HG03558 (cell line): ENCODE results near the gene TMEM207.

Source experiments
- ATAC-seq: cut with Tn5 transposase; IDR thresholded peaks from one replicate; pipeline ENCODE4 v1.9.1; 2021; ENCODE audit warnings: moderate number of reproducible peaks; ENCODE audit not compliant: unreplicated experiment; ENCODE audit errors: extremely low read depth

Gene TMEM207

DNA sequence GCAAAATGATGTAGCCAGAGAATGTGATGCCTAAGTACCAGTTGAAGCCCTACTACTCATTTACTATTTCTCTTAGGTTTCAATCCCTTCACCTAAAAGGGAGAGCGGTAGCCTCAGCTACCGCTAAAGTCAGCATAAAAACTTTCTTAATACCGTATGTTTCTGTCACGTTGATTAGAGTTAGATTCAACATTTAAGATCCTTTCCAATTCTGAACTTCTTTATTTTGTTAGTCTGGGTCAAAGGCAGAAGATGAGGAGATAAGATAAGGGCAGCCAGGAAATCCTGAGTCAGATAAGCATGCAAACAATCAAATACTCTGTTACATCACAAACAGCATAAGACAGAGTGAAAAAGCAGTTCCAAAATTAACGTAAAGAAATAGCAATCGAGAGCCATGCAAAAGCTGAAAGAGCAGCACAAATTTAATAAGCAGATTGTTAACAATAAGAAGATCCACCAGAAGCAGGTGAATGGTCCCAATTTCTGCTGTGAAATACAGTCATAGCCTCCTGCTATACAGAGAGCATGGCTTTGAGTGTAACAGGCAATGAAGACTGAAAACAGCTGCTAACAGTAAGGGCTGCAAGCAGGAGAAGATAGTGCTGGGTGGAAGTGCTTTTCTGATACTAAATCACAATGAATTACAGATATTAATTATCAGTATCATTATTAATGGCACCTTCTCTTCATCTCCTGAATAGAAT lies 3.0 kb downstream of the TMEM207 start:
- no peak for ATAC-seq

DNA sequence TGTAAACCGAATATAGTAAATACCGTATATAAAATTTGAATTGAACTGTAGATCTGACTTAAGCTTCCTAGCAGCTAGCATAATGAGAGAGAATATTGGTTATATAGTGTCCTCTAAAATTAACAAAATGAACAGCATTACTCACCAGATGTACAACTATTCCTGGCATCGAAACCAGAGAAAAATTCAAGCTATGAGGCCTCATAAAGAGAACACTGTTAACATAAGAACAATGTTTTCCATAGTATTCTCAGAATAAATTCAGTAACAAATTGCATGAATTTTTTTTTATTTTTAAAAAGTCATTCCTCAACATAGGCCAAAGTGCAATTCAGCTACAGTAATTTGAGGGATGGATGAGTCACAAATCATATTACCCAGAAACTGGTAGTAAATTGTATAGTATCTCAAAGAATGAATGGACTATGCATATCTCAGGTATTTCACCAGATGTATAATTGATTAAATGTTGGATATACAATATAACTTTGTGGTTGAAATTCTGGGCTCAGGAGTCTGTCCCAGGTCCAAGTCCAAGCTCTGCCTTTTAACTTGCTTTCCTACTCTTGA lies 5.0 kb downstream of the TMEM207 start:
- ATAC-seq: no peak

DNA sequence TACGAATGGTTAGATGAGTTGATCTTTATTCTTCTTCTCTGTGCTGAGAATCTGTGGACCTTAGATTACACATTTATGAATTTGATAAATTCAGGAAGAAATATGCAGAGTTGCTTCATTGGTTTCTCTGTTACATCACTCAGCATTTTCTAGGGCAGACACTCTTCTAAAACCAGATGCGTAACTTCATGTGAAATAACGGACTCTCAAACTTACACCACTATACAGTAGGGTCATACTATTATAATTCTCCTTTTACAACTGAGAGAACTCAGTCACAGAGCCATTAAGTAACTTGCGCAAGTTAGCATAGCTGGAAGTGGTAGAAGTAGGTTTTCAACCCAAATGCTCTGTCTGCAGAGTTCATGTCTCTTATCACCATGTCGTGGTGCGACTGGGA lies 5.7 kb downstream of the TMEM207 start:
- no peak for ATAC-seq

DNA sequence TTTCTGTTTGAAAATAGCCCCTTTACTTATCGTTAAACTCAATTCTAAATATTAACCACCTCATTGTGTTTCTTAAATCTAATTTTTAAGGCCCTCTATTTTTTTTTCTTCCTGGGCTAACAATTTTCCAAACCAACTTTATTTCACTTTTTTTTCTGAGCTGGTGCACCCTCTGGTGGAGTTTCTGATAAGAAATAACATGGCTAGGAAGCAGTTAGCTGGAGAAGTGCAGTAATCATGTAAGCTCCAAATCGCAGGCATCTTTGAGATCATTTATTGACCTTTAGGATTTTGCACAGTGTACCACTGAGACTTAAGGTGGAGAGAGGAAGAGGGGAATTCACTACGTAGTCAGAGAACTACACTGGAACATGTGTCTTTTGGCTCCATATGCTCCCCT lies 6.4 kb downstream of the TMEM207 start:
- ATAC-seq: no peak

DNA sequence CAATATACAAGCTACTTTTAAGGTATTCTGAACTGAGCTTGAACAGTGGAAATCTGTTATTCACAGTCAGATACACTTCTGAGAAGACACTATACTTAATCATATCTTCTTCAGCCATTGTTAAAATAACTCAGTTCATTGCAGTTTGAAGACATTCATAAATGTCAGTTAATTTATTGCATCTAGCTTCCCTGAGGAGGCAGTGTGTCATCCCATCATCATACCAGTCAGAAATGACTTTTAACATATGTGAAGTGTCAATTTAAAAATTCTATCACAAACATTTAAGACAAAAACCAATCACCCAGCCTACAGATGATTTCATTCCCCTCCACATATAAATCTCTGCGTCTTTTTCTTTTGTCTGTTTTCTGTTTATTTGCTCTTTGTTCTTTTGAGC lies 7.5 kb downstream of the TMEM207 start:
- ATAC-seq: no peak

DNA sequence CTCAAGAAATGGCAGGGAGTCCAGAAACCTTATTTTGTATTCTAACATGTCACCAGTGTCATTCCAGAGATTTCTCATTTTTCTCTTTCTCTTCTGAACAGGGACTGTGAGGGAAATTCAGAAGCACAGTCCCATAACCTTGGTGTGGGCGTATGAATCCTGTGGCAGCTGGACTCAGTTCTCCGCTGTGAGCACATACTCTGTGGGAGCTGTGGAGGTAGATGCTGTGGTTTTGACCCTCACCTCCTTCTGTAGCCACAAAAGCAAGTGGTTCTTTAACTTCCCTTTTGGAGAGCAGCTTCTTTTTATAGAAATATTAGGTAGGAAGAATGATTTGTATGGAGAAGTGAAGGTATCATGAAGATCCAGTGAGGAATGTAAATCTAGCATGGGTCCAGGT lies 13.4 kb downstream of the TMEM207 start:
- ATAC-seq: no peak

DNA sequence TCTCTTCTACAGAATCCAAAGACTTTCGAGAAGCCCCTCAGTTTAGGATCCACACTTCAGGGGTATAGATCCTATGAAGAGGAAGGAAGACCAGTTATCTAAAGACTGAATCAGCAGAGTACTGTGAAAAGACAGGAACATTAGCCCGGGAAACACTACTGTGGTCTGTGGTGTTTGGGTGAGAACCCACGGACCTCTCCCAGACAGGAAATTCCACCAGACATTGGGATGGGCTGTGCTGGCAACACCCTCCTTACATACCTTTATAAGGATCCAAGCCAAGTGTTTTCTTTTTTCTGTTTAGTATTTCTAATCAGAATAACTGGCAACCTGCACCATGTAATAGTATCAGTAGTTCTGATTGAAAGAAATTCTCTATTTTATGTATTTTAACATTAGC lies 14.1 kb downstream of the TMEM207 start:
- no peak for ATAC-seq

DNA sequence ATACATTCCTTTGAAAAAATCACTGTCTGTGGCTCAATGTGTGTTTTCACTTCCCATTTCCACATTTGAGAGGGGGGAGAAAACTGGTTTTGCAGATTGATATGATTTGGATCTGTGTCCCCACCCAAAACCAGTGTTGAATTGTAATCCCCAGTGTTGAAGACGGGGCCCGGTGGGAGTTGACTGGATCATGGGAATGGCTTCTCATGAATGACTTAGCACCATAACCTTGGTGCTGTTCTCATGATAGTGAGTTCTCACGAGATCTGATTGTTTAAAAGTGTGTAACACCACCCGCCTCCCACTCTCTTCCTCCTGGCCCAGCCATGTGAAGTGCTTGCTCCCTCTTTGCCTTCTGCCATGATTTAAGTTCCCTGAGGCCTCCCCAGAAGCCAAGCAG lies 16.1 kb downstream of the TMEM207 start:
- ATAC-seq: no peak

DNA sequence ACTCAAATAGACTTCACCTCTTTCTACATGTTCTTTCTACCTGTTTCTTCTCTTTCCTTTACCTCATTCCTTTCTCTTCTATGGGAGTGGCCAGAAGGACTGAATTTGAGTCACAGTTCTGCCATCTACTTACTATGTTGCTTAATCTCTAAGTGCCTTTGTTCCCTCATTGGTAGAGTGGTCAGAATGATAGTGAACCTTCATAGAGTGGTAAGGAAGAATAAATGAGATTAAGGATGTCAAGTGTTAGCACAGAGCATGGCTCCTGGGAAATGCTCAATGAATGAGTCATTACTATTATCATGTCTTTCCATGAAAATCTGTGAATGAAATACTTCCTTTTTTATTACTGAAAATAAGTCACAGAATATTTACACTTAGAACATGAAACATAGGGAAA lies 17.5 kb downstream of the TMEM207 start:
- ATAC-seq: no peak

DNA sequence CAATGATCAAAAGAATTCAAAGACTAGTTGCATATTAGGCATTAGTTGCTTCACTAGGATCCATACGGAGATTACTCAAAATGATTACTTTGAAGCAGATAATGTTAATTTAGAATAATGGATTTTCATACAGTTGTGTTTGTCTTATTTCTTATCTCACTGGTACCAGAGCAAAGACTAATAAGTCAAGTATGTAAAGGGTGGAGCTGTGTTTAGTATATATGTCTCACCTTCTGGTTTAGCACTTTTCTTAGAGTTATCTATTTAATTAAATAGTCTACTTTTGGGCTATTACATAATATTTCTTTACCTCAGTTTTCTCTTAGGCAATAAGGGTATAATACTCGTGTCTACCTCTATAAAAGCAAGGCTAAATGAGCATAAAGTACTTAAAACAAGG lies 18.8 kb downstream of the TMEM207 start:
- ATAC-seq: no peak

DNA sequence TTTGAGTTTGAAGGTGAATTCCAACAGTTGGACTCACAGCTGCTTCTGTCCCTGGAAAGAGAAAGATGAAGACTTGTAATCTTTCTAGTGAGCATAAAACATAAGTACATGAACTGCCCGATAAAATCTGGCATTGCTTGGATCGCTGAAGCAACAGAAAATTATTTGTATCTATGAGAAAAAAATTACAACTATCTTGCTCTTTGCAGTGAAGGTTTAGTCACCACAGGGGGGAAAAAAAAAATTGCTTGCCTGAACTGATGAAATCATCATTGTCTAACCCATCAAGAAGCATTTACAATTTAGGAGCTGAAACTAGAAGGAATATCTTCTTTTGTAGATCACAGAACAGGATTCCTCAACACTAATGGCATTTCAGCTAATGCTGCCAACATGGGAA lies 20.0 kb downstream of the TMEM207 start:
- no peak for ATAC-seq

DNA sequence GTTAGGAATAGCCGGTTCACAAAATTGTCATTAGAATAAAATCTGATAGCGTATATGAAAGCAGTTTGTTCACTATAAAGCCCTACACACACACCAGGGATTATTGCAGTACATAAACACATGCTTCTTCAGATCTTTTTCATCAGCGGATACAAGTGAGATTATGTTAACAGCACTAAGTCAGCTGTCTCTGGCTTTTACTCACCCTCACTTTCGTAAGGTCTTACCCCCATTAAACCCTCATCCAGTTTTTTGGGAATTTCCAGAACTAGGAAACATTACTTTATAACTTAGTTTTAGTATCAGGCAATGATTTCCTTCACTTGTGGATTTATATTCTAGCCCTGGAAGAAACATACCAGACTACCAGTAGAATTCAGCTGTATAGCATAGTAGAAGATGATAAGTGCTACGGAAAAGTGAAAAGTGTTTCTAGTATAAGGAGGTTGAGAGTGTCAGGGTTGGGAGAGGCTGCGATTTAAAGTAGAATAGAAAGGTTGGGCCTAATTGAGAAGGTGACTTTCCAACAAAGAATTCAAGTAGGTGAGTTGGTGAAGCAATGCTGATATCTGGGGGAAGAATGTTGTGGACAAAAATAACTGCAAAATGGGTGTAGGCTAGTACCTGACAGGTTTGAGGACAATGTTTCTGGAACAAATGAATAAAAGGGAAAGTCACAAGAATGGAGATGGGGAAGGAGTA lies 22.7 kb downstream of the TMEM207 start:
- ATAC-seq: no peak

DNA sequence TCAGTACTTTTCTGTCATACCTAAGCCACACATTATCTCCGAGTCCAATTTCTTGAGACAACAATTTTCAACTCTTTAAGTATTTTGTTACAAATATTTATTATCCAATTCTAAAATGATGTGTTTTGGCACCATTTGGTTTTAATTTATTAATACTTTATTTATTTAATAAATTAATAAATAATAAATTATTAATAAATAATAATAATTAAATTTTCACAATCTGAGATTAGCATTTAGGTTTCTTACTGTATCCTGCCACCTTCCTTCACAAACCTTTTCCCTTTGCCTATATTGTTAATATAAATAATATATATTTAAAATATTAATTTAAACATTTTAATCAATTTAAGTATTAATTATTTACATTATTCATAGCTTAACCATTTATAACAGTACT lies 23.9 kb downstream of the TMEM207 start:
- no peak for ATAC-seq

DNA sequence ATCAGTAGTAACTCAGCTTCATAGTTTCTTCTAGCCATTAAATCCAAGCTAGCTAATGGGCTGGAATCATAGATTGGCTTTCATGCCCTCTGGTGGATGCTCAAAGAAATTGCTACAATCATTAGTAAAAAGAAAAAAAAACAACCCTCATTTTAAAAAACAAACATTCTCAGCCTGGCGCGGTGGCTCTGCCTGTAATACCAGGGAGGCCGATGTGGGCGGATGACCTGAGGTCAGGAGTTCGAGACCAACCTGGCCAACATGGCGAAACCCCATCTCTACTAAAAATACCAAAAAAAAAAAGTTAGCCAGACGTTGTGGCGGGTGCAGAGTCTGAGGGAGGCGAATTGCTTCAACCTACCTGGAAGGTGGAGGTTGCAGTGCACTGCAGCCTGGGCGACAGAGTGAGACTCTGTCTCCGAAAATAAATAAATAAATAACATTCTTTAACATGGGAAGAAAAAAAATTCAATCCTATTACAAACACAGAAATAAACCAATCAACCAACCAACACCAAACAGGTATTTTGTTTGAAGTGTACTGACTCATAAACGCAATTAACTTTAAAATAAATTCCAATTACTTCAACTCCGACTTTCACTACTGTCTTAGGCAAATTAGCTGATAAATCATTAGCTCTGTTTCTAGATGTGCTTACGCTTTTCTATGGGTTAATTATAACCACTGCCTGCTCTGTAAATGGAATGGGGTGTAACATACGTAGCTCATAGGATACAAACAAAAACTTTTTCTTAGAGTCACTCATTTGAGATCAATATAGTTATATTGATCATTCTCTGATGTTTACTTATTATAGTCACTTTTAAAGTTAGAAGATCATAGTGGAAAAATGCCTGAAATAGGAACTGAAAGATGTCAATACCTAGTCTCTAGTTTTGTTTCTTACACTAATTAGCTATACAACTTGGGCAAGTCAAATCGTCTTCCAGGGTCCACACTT lies 24.9 kb downstream of the TMEM207 start:
- peak; percentile 43 for ATAC-seq

DNA sequence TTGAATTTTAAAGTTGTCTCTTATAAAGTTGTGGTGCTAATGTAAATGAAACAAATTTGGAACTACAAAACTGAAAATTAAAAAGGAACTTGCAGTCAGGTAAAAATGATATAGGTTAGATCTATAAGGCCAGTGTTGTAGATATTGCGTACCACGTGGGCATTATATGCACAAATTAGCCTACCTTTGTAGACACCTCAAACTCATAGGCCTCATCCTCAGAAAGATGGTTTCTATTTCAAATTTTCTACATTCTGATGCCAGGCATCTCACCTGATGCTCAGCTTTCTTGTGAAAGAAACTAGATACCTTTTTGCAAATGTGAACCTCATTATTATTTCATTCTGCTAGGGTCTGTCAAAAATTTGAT lies 25.6 kb downstream of the TMEM207 start:
- ATAC-seq: no peak

DNA sequence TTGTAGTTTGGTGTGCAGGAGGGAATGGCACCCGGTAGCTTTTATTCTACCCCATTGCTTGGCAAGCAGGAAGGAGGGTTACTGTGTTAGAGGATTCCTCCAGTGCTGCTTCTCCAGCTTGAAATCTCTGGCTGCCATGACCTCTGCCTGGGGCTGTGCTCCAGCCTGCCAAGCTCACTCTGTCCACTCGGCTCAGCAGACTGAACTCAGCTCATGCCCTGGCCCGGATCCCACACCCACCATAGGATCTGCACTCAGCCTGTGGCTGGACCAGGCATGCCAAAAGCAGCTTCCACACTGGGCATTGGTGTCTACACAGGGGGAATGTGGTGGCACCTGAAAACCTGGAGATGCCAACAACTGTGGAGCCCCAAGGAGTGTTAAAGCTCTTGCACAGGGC lies 35.4 kb downstream of the TMEM207 start:
- no peak for ATAC-seq

DNA sequence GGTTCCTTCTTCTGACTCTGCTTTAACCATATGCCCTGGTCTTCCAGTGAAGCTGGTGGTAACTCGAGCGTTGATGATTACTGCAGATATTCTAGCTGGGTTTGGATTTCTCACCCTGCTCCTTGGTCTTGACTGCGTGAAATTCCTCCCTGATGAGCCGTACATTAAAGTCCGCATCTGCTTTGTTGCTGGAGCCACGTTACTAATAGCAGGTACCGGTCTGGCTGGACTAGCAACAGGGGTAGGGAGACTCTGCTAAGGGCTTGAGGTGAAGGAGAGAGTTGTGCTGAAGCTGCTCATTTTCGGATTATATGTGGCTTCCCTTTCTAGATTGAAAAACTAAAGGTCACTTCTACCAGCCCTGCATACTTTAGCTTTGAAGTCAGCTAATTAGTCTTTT lies 45.0 kb downstream of the TMEM207 start:
- ATAC-seq: no peak

DNA sequence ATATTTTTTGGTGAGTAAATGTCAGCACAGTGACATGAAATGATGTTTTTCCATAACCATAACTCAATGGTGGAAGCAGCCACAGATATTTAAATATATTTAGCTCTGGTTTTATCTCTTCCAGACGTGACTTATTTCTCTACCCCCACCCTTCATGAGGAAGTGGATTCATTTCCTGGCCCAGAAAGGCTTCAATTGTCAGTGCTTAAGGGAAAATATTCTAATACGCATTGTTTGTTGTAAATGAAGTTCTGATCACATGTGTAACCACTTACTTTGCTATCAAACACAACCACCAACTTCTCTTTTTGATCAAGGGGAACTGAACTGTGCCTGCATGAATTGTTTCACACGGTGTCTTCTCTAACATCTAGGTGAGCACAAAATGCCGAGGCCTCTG lies 47.7 kb downstream of the TMEM207 start:
- ATAC-seq: no peak

DNA sequence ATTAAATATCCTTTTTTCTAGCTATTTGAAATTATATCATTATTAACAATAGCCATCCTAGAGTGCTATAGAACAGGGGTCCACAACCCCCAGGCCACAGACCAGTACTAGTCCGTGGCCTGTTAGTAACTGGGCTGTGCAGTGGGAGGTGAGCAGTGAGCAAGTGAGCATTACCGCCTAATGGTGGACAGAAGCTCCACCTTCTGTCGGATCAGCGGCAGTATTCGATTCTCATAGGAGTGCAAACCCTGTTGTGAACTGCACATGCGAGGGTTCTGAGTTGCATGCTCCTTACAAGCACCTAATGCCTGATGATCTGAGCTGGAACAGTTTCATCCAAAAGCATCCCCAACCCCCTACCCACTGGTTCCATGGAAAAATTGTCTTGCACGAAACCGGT lies 50.0 kb downstream of the TMEM207 start:
- no peak for ATAC-seq

DNA sequence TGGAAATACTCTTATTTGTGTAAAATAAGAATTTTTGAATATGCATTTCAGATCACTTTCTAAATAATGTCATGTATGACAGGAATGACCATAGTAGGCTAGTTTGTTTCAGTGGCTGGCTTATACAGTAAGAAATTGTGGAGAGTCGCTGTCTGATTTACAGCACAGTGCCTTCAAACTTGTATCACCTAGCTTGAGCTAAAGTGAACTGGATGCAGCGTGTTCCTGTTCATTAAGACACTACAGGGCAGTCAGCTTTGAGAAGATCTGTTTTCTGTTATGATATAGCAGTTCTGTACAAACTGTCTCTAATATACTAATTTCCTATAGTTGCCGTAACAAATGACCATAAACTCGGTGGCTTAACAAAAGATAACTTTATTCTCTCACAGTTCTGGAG lies 51.8 kb downstream of the TMEM207 start:
- no peak for ATAC-seq

DNA sequence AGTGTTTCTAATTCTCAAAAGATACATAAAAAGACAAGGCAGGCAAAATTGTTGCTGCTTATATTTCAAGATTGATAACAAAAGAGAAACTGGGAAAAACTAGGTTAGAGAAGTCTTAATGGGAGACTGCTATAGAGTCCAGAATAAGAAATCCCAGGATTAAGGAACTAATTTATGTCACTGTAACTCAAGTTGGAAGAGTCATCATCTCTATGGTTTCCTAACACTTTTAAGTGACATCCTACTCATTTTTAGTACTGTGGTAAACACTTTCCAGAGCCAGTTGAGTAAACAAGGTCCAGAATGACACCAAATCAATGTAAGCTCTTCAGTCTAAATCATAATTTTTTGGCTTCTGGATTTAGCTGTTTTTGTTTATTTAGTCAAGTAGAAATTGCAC lies 53.7 kb downstream of the TMEM207 start:
- ATAC-seq: no peak
